Ovary (tissue), 3 donors: ENCODE measurements around the gene ST3GAL6.

Experiments used
- POLR2A ChIP-seq: fragments of 450-650 bp; IDR thresholded peaks from one replicate; pipeline ENCODE4 v1.6.1; 2017; ENCODE audit warnings: antibody characterized with exemption, mild to moderate bottlenecking, moderate library complexity
- TF ChIP-seq, protein P1 (sequence below), 3 donors: fragments of 450-650 bp in 2 of 3; fragments of 200-600 bp in 1 of 3; IDR thresholded peaks; one replicate each; pipeline versions ENCODE4 v1.5.1 to v1.8.0; 2016 to 2022; ENCODE audit warnings: antibody characterized with exemption in 3 of 3, mild to moderate bottlenecking in 1 of 3
- donor health status: DM: no; HTN: no; CAD: no.

GRCh38 chr3:98777286-98777685, 14.1 kb downstream of the ST3GAL6 start:
- TF ChIP-seq POLR2A = no peak
- TF ChIP-seq, protein P1, sequence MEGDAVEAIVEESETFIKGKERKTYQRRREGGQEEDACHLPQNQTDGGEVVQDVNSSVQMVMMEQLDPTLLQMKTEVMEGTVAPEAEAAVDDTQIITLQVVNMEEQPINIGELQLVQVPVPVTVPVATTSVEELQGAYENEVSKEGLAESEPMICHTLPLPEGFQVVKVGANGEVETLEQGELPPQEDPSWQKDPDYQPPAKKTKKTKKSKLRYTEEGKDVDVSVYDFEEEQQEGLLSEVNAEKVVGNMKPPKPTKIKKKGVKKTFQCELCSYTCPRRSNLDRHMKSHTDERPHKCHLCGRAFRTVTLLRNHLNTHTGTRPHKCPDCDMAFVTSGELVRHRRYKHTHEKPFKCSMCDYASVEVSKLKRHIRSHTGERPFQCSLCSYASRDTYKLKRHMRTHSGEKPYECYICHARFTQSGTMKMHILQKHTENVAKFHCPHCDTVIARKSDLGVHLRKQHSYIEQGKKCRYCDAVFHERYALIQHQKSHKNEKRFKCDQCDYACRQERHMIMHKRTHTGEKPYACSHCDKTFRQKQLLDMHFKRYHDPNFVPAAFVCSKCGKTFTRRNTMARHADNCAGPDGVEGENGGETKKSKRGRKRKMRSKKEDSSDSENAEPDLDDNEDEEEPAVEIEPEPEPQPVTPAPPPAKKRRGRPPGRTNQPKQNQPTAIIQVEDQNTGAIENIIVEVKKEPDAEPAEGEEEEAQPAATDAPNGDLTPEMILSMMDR (IDR thresholded peaks at IDR 0.05) = no peak
